ENCODE results near the gene CAMKMT.

CAMKMT gene

GRCh38 chr2:44596537-44597320 lies 235.0 kb downstream of the CAMKMT start:
- no peak for DNase-seq (ENCODE audit: low read depth, low spot score)

DNA sequence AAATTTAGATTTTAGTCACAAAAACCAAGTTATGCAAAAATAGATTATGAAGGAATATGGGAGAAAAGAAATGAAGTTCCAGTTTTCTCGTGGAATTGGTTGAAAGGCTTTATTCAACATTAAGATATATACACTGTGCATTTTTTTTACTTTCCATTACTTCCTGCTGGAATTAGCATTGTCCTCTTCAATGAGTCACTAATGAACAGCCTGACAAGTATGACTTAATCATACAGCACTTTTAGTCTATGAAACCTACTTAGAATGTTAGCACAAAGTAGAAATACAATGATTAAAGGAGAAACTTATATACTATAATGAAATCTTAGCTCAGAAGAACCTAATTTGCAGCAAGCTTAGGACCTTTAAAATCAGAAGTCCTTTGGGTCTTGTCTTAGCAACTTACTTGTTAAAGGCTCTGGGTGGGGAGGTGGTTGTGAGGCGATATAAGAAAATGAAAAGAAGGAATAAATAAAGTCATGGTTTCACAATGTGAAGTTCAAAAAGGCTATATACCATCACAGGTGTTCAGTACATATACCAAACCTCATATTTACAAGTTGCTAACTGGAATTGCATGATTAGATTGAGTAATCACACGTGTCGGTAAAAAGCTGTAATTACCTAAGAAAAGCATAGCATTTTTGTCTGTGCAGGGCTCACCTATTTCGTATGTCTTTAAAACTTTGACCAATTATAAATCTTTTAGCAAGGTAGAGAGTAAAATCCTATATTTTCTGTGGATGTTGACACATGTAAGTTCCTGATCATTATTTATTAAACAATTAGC lies 236.8 kb downstream of the CAMKMT start:
- DNase-seq (ENCODE audit: low read depth, low spot score): no peak

DNA sequence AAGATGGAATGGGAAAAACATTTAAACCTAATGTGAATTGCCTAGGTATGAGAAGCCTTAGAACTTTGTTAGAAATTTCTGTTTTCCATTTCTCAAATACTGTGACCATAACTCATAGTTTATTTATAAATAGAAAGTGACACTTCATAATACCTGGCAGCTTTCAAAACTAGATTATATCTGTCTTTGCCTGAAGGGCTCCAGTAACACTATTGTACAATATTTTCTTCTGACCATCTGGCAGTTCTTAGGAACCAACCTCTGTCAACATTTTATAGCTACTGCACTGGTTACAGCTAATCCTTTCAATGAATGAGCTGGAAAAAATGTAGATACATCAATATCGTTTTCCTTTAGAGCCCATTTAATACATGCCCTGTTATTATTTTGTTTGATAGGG lies 237.4 kb downstream of the CAMKMT start:
- no peak for DNase-seq (ENCODE audit: low read depth, low spot score)

- DNase-seq (ENCODE audit: low read depth, low spot score): no peak
Observed at GRCh38 chr2:44602446-44602845, 240.7 kb downstream of the CAMKMT start.

DNA sequence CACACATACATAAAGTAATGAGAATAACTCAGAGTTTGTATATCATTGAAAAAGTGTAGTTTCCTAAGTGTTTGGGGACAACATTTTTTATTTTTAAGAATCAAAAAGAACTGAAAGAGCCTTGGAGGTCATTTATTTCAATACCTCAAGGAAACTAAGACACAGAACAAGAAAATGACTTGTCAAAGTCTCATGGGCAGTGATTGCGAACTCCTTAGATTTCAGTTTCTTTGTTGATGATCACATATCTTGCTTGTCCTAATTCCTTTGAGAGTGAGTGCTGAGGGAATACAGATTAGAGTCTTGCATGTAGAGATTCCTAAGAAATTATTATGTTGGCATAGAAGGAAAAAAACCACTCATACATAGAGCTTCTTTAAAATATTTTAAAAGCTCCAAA lies 243.8 kb downstream of the CAMKMT start:
- no peak for DNase-seq (ENCODE audit: low read depth, low spot score)

DNA sequence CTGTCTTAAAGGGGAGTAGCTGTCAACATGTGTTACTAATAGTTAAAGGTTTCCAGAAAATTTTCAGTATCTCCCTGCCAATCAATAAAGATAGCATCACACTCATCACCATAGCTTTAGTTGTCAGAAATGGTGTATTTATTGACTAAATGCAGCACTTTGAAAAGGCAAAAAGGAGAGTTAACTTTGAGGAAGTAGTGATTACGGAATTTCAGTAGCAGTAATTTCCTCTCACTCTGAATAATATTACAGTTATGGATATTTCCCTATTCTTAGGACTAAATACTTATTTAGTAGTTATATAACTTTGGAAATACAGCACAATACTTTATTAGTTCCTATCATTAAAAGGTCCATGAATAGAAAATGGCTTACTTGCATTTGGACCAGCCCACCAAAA lies 250.5 kb downstream of the CAMKMT start:
- DNase-seq (ENCODE audit: low read depth, low spot score): no peak

DNA sequence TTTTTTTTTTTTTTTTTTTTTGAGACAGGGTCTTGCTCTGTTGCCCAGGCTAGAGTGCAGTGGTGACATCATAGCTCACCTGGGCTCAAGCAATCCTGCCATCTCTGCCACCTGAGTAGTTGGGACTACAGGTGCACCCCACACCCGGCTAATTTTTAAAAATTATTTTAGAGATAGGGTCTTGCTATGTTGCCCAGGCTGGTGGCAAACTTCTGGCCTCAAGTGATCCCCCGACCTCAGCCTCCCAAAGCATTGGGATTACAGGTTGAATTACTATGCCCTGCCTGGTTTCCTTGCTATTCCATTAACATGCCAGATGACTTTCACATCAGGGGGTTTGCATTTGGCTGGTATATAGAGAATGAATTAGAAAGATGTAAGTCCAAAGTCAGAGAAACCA lies 253.2 kb downstream of the CAMKMT start:
- DNase-seq (ENCODE audit: low read depth, low spot score): no peak

GRCh38 chr2:44615950-44616518 lies 254.3 kb downstream of the CAMKMT start:
- no peak for DNase-seq (ENCODE audit: low read depth, low spot score)

- DNase-seq (ENCODE audit: low read depth, low spot score): no peak
Observed at GRCh38 chr2:44616667-44617155, 255.0 kb downstream of the CAMKMT start.

- no peak for DNase-seq (ENCODE audit: low read depth, low spot score)
Observed at GRCh38 chr2:44618251-44619023, 256.7 kb downstream of the CAMKMT start.

- DNase-seq (ENCODE audit: low read depth, low spot score): no peak
Observed at GRCh38 chr2:44620189-44620990, 258.6 kb downstream of the CAMKMT start.

- DNase-seq (ENCODE audit: low read depth, low spot score): no peak
Observed at GRCh38 chr2:44623622-44624351, 262.0 kb downstream of the CAMKMT start.

DNA sequence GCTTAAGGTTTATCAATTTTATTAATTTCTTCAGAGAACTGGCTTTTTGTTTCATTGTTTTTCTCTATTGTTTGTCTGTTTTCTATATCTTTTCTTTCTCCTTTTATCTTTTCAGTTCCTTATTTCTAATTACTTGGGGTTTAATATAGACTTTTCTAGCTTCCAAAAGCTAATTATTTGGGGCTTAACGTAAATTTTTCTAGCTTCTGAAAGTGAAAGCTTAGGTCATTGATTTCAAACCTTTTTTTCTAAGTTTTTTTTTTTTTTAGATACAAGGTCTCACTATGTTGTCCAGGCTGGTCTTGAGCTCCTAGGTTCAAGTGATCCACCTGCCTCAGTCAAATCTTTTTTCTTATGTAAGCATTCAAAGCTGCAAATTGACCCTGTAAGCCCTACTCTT lies 266.6 kb downstream of the CAMKMT start:
- no peak for DNase-seq (ENCODE audit: low read depth, low spot score)

DNA sequence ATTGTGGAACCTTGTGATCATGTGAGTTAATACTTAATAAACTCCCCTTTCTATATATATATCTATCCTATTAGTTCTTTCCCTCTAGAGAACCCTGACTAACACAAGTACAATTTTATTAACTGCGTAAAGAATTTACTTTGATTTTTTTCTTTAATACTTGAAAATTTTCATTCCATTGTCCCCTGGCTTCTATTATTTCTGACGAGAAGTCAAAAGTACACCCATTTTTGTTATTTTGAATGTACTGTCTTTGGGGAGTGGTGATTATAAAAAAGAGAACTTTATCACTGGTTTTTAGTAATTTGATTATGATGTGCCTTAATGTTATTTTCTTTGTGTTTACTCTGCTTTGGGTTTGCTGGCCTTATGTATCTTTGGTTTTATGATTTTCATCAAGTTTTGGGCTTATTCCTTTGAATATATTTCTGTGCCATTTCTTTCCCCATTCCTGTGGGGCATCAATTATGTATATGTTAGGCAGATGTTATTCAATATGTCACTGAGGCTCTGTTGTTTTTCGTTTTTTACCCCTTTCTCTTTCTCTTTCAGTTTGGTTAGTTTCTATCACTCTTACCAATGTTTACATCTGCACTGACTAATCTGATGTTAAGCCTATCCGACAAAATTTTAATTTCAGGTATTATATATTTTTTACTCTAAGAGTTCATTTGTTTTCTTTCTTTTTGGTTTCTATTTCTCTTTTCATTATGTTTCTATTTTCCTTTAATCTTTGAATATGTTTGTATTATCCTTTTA lies 271.4 kb downstream of the CAMKMT start:
- DNase-seq (ENCODE audit: low read depth, low spot score): no peak

DNA sequence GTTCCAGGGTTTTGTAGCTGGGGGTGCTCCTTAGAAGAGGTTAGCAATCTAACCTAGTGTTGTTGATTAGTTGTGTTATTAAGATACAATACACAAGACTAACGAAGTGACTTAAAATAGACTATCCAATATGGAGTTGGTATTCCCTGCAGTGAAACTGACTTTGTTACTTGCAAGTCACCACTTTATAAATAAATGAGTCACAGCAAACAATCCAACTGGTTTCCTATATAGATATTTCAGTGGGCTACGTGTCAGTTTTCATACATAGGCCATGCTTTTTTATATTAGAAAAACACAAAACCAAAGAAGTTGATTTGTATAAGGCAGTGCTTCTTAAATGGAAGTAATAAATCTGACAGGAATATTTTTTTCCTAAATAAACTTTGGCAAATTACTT lies 274.0 kb downstream of the CAMKMT start:
- no peak for DNase-seq (ENCODE audit: low read depth, low spot score)

- DNase-seq (ENCODE audit: low read depth, low spot score): no peak
Observed at GRCh38 chr2:44638649-44639048, 276.9 kb downstream of the CAMKMT start.

DNA sequence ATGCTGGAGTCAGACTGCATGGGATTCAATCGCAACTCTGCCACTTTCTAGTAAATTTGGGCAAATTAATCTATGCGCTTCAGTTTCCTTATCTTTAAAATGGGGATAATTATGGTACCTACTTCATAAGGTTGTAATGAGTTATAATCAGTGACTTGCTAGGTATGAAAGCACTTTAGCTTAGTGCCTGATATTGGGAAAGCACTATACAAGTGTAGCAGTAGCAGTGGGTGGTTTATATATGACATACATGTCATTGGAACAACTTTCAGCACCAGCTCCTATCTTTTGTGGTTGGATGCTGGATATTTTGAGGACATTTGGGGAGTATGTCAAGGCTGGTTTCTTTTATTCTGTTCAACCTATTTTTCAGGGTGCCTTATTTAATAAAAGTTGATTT lies 277.7 kb downstream of the CAMKMT start:
- DNase-seq (ENCODE audit: low read depth, low spot score): no peak

DNA sequence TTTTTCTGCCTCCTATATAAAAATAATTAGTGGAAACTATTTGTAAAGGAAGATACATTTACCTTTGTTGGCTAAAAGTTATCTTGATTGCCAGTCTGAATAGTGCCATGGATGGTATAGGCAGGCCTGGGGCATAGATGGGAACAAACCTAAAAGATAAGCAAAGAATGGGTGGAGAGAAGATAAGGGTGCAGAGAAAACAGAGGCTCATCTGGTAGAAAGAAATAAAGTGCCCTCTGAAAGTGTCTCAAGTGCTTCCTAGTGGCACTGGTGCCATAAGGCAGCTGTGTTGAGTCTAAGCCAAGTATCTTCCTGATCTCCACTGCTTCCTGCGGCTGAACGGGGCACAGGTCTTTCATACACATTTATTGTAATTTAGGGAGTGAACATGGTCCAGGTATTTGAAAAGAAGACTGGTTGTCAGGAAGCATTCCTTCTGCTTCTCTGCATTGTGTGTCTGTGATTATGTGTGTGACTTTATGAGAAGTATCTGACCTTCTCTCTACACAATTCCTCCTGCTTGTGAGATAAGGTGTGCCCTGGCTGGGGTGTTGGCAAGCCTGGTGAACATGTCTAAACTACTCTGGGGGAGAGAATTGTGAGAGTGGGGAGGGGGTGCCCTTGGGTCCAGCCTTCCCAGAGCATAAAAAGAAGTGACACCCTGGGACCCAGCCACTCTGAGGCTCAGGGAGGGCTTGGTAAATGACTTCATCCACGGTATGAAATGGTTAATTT lies 280.5 kb downstream of the CAMKMT start:
- DNase-seq (ENCODE audit: low read depth, low spot score): no peak

DNA sequence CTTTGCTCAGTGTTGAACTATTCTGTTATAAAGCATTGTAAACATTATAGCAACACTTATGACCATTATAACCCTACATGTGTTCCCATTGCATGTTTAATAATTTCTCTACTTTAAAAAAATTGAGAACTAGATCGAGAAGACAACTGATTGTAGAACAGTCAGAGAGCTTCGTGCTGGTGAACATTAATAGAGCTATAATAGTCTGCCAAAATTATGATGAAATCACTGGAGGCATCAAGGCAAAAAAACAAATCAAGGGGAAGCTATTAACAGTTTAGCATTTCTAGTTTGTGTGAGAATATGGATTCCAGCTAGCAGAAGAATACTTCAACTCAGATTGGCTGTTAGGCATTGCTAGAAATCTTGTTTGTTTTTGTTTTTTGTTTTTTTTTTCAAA lies 284.2 kb downstream of the CAMKMT start:
- no peak for DNase-seq (ENCODE audit: low read depth, low spot score)
